Stimulated activated CD8-positive, alpha-beta memory T cell treated with anti-CD3 and anti-CD28 coated beads, Interleukin-12 subunit alpha, Interleukin-12 subunit beta, amount 100 ng/mL, for 24 hours (primary cell): Measurements from ENCODE around the gene RSPH3.
"Not testable (repeated sequence)": the region's sequence is repeated elsewhere in the genome, so short reads cannot be mapped to it uniquely, and the experiment has no call there.

Experiments used
- DNase-seq: peaks from one replicate; pipeline ENCODE4 v3.0.0-alpha.2; 2020; ENCODE audit errors: extremely low read depth

The RSPH3 gene

GRCh38 chr6:158972241-158973233 lies 27.5 kb downstream of the RSPH3 start:
- DNase-seq, result no peak

DNA sequence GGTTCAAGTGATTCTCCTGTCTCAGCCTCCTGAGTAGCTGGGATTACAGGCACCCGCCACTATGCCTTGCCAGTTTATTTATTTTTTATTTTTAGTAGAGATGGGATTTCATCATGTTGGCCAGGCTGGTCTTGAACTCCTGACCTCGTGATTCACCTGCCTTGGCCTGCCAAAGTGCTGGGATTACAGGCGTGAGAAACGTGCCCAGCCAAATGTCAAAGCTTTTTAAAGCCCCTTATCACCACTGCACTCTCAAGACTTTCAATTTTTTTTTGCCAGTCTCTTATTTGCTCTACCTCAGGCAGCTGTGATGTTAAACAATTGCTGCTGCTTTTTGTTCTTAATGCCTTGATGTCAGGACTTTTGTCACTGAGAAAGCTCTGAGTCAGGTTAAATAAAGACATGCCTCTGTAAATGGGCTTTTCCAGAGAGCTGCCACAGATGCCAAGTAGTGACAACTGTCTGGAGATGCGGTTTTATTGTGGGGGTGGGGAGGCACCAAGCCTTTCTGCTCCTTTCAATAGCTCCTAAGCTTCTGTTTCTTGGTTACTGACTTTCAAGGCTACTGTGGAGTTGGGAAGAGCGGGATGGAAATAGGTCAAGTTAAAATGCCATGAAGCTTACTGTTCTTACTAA lies 29.2 kb downstream of the RSPH3 start:
- DNase-seq, result no peak

DNA sequence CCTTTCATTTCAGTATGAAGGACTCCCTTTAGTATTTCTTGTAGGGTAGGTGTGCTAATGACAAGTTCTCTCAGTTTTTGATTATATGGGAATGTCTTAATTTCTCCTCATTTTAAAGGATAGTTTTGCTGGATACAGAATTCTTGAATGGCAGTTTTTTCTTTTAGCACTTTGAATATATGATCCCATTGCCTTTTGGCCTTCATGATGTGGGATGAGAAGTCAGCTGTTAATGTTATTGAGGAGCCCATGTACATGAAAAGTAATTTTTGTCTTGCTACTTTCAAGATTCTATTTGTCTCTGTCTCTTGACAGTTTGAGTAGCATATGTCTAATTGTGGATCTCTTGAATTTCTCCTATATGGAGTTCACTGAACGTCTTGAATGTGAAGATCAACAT lies 30.9 kb downstream of the RSPH3 start:
- DNase-seq, result no peak

GRCh38 chr6:158963020-158963808 lies 36.8 kb downstream of the RSPH3 start:
- DNase-seq, result no peak

DNA sequence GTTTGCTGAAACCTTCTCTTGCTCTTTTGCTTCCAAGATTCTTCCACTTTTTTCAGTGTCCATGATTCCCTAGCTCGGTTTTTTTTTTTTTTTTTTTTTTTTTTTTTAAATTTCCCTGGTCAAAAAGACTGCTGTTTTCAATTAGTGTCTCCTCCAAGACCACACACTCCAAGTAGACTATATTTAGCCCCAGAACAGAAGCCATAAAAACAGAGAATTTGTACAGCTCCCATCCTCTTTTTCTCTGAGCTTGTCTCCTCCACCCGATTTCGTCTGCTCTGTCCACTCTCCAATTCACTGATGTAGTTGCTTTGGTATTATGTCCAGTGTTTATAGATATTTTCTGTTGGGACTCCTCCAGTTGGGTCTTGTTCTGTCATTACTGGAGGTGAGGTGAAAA lies 37.6 kb downstream of the RSPH3 start:
- DNase-seq, result no peak

- DNase-seq, result no peak
Measured at GRCh38 chr6:158960026-158960425, 40.0 kb downstream of the RSPH3 start.

GRCh38 chr6:158959552-158959951 lies 40.5 kb downstream of the RSPH3 start:
- no peak for DNase-seq

GRCh38 chr6:158958504-158959386 lies 41.3 kb downstream of the RSPH3 start:
- DNase-seq, result no peak

DNA sequence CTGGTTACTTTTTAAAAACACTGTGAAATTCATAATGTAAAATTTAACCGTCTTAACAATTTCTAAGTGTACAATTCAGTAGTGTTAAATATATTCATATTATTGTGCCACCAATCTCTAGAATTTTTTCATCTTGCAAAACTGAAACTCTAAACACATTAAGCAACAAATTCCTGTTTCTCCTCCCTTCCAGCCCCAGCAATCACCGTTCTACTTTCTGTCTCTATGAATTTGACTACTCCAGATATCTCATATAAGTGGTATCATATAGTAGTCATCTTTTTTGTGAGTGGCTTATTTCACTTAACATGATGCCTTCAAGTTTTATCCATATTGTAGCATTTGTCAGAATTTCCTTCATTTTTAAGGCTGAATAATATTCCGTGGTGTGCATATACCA lies 44.7 kb downstream of the RSPH3 start:
- DNase-seq, result no peak

DNA sequence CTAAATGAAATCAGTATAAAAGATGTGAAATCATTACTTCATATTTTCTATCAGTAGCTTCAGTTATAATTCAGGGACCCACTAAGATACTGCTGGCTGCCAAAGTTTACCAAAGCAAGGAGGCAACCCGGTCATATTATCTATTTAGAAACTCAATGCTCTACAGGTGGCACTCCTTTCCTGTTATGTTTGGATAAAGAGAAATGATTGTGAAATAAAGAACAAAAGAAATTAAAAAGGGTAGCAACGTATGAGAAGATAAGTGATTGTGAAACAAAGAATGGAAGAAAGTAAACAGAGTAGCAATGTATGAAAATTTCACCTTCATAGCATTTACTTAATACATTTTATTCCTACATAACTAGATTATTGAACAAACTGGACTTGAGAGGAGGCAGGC lies 45.2 kb downstream of the RSPH3 start:
- no peak for DNase-seq

- not testable (repeated sequence) for DNase-seq
Measured at GRCh38 chr6:158952011-158952410, 48.0 kb downstream of the RSPH3 start.

GRCh38 chr6:158951565-158951964 lies 48.4 kb downstream of the RSPH3 start:
- not testable (repeated sequence) for DNase-seq

DNA sequence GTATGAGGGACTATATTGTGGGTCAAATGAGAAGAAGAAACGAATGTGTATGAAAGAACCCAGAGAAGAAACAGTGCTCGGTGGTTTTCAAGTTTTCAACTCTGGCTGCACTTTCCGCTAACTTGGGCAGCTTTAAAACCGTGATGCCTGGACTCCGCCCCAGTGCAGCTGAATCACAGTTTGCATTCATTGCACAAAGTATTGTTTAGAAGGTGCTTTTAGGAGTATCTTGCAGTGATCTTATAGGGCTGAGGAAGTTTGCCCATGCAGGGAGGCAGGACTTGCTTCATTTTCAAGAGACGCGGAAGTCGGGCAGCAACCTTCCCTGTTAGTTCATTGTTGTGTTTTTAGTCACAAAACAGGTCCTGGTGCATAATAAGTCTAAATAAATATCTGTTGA lies 52.7 kb downstream of the RSPH3 start:
- no peak for DNase-seq

GRCh38 chr6:158943380-158944032 lies 56.5 kb downstream of the RSPH3 start:
- no peak for DNase-seq

DNA sequence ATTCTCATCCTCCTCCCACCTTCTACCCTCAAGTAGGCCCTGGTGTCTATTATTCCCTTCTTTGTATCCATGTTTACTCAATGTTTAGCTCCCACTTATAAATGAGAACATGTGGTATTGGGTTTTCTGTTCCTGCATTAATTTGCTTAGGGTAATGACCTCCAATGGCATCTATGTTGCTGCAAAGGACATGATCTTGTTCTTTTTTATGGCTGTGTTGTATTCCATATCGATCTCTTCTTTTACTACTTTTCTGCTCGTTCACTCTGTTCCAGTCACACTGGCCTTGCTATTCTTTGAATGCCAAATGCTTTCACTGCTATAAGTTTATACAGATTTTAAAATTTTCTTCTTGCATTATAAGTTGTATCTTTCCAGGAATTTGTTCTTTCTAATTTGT lies 57.7 kb downstream of the RSPH3 start:
- no peak for DNase-seq

DNA sequence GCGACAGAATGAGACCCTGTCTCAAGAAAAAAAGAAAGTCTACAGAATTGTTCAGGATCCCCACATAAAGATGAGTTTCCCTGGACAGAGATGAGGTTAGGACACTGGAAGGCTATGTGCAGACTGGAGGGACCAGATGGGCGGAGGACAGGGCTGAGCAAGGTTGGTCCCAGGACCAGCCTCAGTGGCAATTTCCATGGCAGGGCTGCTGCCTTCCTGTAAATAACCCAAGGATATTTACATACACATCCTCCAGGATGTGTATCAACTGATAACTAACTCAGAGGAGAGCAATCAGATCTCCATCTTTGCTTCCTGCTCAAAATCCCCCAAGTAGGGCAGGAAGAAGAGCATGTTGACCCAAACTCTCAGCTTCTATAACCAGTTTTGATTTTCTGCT lies 58.8 kb downstream of the RSPH3 start:
- DNase-seq, result no peak

DNA sequence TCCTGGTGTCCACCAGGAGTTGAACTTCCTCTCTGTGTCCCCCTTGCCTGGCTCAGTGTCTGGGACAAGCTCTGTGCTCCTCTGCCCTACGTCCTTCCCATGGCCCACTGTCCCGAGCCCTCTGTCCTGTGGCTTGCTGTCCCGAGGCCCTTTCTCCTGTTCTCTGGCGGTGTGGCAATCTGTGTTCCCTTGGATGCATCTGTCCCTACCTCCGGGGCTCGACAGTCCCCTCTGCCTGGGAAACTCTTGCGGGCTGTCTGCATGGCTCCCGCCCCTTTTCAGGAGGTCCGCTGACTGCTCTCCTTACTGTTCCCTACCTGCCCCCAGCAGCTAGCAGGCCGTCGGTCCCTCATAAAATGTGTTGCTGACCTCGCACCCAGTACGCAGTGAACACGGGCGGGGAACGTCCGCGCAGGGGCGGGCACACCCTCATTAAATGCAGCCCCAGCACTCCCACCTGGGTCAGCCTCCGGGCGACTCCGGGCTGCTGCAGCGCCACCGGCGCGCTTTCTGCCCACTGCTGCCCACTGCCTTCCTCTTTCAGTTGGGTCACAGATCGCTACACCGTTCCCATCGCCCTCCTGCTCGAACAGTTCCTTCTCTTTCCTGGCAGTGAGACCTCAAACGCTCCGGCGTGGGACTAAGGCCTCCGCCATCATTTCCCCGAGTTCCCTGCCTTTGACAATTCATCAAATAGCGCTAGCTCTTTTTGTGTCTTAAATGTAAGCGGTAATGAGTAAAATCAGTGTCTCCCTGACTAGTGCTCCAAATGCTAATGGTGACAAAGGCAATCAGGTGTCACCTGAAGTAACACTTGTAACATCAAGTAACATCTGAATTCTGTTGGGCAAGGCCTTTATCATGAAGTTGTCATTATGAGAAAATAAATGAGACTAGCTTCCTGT lies 60.5 kb downstream of the RSPH3 start:
- no peak for DNase-seq

GRCh38 chr6:158938811-158939254 lies 61.2 kb downstream of the RSPH3 start:
- DNase-seq, result no peak

DNA sequence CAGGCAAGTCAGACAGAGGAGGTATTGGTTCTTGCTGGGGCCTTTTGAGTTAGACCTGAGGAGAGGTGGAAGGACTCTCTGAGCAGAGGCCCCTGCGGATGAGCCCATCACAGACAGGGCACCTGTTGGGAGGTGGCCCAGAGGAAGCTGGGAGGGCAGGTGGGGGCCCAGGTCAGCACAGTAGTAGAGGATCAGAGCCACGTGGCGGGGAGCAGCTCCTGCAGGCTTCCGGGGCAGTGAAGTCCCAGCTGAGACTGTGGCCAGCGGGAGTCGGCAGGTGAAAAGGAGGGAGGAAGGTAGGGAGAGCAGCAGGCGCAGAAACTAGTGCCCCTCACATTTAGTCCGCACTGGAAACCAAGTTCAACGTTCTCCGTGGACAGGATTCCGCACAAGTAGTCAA lies 61.8 kb downstream of the RSPH3 start:
- DNase-seq, result no peak

DNA sequence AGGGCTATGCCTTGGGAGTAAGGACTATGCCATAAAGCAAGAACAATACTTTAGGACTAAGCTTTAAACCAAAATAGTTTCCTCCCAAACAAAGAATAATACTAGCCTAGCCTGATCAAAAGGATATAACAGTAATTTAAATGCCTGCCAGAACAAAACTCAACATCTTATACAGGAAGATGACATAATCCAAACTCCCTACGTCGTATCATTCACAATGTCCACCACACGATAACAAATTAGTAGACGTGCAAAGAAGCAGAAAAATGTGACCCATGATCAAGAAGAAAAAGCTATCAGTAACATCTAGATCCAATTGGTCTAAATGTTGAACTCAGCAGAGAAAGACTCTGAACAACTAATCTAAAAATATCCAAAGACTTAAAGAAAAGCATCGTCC lies 65.8 kb downstream of the RSPH3 start:
- no peak for DNase-seq
